HEK293 (cell line): ENCODE results near the gene SRF.

Experiments used
- GFI1B ChIP-seq: fragments of 450-650 bp; formaldehyde crosslinking; IDR thresholded peaks from 2 replicates; pipeline ENCODE4 v1.5.1; 2016; ENCODE audit warnings: missing biosample characterization, missing genetic modification characterization
- HOXC10 ChIP-seq: sonication (generic); formaldehyde crosslinking; IDR thresholded peaks from 2 replicates; pipeline ENCODE4 v1.8.1; 2023; ENCODE audit warnings: mild to moderate bottlenecking, missing genetic modification reagents
- KLF10 ChIP-seq: fragments of 450-650 bp; IDR thresholded peaks from 2 replicates; pipeline ENCODE4 v1.5.1; 2018; ENCODE audit warnings: missing biosample characterization, mild to moderate bottlenecking, missing genetic modification characterization
- PATZ1 ChIP-seq: fragments of 450-650 bp; formaldehyde crosslinking; IDR thresholded peaks from 2 replicates; pipeline ENCODE4 v1.5.1; 2016; ENCODE audit warnings: missing biosample characterization, missing genetic modification characterization
- SCRT2 ChIP-seq: fragments of 450-650 bp; formaldehyde crosslinking; IDR thresholded peaks from 2 replicates; pipeline ENCODE4 v1.5.1; 2016; ENCODE audit warnings: missing biosample characterization, missing genetic modification characterization
- YY1 ChIP-seq: fragments of 450-650 bp; formaldehyde crosslinking; IDR thresholded peaks from 2 replicates; pipeline ENCODE4 v1.5.1; 2018; ENCODE audit warnings: missing biosample characterization, missing genetic modification characterization
- ZBTB17 ChIP-seq: fragments of 450-650 bp; formaldehyde crosslinking; IDR thresholded peaks from 2 replicates; pipeline ENCODE4 v1.5.1; 2016; ENCODE audit warnings: missing biosample characterization, missing genetic modification characterization
- ZBTB20 ChIP-seq: fragments of 450-650 bp; formaldehyde crosslinking; IDR thresholded peaks from 2 replicates; pipeline ENCODE4 v1.5.1; 2016; ENCODE audit warnings: missing biosample characterization, missing genetic modification characterization
- ZBTB48 ChIP-seq: fragments of 450-650 bp; formaldehyde crosslinking; IDR thresholded peaks from 2 replicates; pipeline ENCODE4 v1.5.1; 2016; ENCODE audit warnings: missing biosample characterization, missing genetic modification characterization
- ZFHX2 ChIP-seq: fragments of 450-650 bp; formaldehyde crosslinking; conservative IDR thresholded peaks from 2 replicates; pipeline ENCODE4 v1.5.1; 2016; ENCODE audit warnings: missing biosample characterization, missing genetic modification characterization
- ZFP69B ChIP-seq: fragments of 450-650 bp; formaldehyde crosslinking; IDR thresholded peaks from 2 replicates; pipeline ENCODE4 v1.5.1; 2016; ENCODE audit warnings: missing biosample characterization, missing genetic modification characterization
- ZNF121 ChIP-seq: fragments of 450-650 bp; formaldehyde crosslinking; IDR thresholded peaks from 2 replicates; pipeline ENCODE4 v1.5.1; 2016; ENCODE audit warnings: missing biosample characterization, missing genetic modification characterization
- ZNF19 ChIP-seq: fragments of 450-650 bp; formaldehyde crosslinking; IDR thresholded peaks from 2 replicates; pipeline ENCODE4; 2016; ENCODE audit warnings: missing biosample characterization, missing genetic modification characterization, low read depth
- ZNF2 ChIP-seq: fragments of 450-650 bp; formaldehyde crosslinking; IDR thresholded peaks from 2 replicates; pipeline ENCODE4 v1.5.1; 2016; ENCODE audit warnings: missing biosample characterization, missing genetic modification characterization
- ZNF202 ChIP-seq: fragments of 450-650 bp; formaldehyde crosslinking; IDR thresholded peaks from 2 replicates; pipeline ENCODE4 v1.5.1; 2016; ENCODE audit warnings: missing biosample characterization, missing genetic modification characterization, borderline replicate concordance
- ZNF274 ChIP-seq, 2 experiments: fragments of 200-500 bp in 1 of 2; fragments of 450-650 bp in 1 of 2; sonication (Bioruptor generic) in 1 of 2; formaldehyde crosslinking in 1 of 2; IDR thresholded peaks; 2 replicates each; pipeline versions ENCODE4 v1.5.1 to v1.6.1; 2014 to 2016; ENCODE audit warnings: borderline replicate concordance in 1 of 2, inconsistent platforms in 1 of 2, low read length in 1 of 2, missing biosample characterization in 1 of 2, missing genetic modification characterization in 1 of 2
- ZNF350 ChIP-seq: fragments of 450-650 bp; formaldehyde crosslinking; IDR thresholded peaks from 2 replicates; pipeline ENCODE4 v1.5.0; 2017; ENCODE audit warnings: missing biosample characterization, mild to moderate bottlenecking, missing genetic modification characterization
- ZNF394 ChIP-seq: fragments of 450-650 bp; formaldehyde crosslinking; IDR thresholded peaks from 2 replicates; pipeline ENCODE4 v1.5.1; 2016; ENCODE audit warnings: missing biosample characterization, missing genetic modification characterization, mild to moderate bottlenecking, moderate library complexity, borderline replicate concordance
- ZNF48 ChIP-seq: fragments of 450-650 bp; formaldehyde crosslinking; IDR thresholded peaks from 2 replicates; pipeline ENCODE4 v1.5.1; 2016; ENCODE audit warnings: missing biosample characterization, missing genetic modification characterization
- ZNF561 ChIP-seq: fragments of 450-650 bp; IDR thresholded peaks from 2 replicates; pipeline ENCODE4 v1.5.1; 2018; ENCODE audit warnings: missing biosample characterization, missing genetic modification characterization, borderline replicate concordance
- ZNF610 ChIP-seq: fragments of 450-650 bp; formaldehyde crosslinking; IDR thresholded peaks from 2 replicates; pipeline ENCODE4 v1.5.1; 2016; ENCODE audit warnings: missing biosample characterization, missing genetic modification characterization, borderline replicate concordance
- ZNF629 ChIP-seq: fragments of 450-650 bp; formaldehyde crosslinking; IDR thresholded peaks from 2 replicates; pipeline ENCODE4 v1.5.1; 2017; ENCODE audit warnings: missing biosample characterization, missing genetic modification characterization
- ZNF645 ChIP-seq: fragments of 450-650 bp; formaldehyde crosslinking; IDR thresholded peaks from 2 replicates; pipeline ENCODE4; 2016; ENCODE audit warnings: missing biosample characterization, missing genetic modification characterization
- ZNF654 ChIP-seq: fragments of 450-650 bp; formaldehyde crosslinking; IDR thresholded peaks from 2 replicates; pipeline ENCODE4 v1.5.1; 2016; ENCODE audit warnings: low read depth, missing biosample characterization, missing genetic modification characterization
- ZNF701 ChIP-seq: fragments of 450-650 bp; formaldehyde crosslinking; IDR thresholded peaks from 2 replicates; pipeline ENCODE4 v1.5.1; 2016; ENCODE audit warnings: missing biosample characterization, missing genetic modification characterization
- ZNF707 ChIP-seq: fragments of 450-650 bp; formaldehyde crosslinking; IDR thresholded peaks from 2 replicates; pipeline ENCODE4 v1.5.1; 2016; ENCODE audit warnings: missing biosample characterization, missing genetic modification characterization
- ZSCAN5A ChIP-seq: fragments of 450-650 bp; formaldehyde crosslinking; IDR thresholded peaks from 2 replicates; pipeline ENCODE4 v1.5.1; 2016; ENCODE audit warnings: missing biosample characterization, missing genetic modification characterization
- TF ChIP-seq, protein P1 (sequence below): fragments of 450-650 bp; formaldehyde crosslinking; IDR thresholded peaks from 2 replicates; pipeline ENCODE4 v1.5.1; 2016; ENCODE audit warnings: missing biosample characterization, missing genetic modification characterization
- TF ChIP-seq, protein P2 (sequence below): fragments of 450-650 bp; formaldehyde crosslinking; IDR thresholded peaks from 2 replicates; pipeline ENCODE4 v1.5.1; 2016; ENCODE audit warnings: missing biosample characterization, missing genetic modification characterization
- TF ChIP-seq, protein P3 (sequence below): fragments of 450-650 bp; formaldehyde crosslinking; IDR thresholded peaks from 2 replicates; pipeline ENCODE4 v1.5.1; 2016; ENCODE audit warnings: missing biosample characterization, missing genetic modification characterization

SRF gene

DNA sequence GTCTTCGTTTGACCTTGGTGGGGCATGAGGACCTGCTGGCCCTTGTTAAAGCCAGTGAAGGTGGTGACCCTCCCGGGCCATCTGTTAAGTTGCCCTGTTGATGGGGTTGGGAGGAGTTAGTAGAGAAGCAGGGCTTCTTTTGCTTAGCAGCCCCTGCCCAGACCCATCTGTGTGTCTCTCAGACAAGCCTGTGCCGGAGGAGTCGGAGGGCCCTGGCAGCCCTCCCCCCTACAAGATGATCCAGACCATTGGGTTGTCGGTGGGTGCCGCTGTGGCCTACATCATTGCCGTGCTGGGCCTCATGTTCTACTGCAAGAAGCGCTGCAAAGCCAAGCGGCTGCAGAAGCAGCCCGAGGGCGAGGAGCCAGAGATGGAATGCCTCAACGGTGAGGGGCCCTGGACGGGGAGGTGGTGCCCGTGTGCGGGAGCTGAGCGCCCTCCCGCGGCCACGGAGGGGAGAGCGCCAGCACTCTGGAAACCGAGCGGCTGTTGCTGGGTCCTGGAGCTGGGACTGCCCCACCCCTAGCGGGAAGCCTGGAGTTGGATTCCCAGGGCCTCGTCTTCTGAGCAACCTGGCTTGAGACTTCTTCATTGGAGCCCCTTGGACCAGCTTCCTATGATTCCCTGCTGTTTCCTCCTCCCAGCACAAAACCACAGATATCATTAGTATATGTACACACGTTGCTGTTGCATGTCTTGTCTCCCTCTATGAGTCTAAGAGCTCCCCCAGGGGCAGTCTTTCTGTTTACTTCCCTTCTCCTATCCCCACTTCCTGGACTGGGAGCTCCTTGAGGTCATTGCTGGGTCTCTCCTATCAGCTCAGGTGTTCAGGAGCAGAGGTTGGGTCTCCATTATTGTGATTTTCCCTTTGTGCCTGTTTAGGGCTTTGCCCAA, 27.6 kb upstream of the SRF start (continued):
- TF ChIP-seq, protein P1, sequence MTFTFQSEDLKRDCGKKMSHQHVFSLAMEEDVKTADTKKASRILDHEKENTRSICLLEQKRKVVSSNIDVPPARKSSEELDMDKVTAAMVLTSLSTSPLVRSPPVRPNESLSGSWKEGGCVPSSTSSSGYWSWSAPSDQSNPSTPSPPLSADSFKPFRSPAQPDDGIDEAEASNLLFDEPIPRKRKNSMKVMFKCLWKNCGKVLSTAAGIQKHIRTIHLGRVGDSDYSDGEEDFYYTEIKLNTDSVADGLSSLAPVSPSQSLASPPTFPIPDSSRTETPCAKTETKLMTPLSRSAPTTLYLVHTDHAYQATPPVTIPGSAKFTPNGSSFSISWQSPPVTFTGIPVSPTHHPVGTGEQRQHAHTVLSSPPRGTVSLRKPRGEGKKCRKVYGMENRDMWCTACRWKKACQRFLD (tag by site-specific recombination): no peak
- TF ChIP-seq ZBTB17 (tag by site-specific recombination) (peak; percentile 89), ZNF19 (tag by site-specific recombination) (no peak), PATZ1 (tag by site-specific recombination) (peak; percentile 78), GFI1B (tag by site-specific recombination) (no peak), ZNF707 (no peak), KLF10 (tag by site-specific recombination) (no peak), SCRT2 (tag by site-specific recombination) (peak; percentile 88), HOXC10 (CRISPR knock-in tag) (no peak), ZNF121 (tag by site-specific recombination) (no peak), ZNF2 (peak; percentile 93), ZSCAN5A (tag by site-specific recombination) (no peak), ZNF274 (IDR thresholded peaks at IDR 0.05; ENCODE audit: low read length) (no peak), ZNF274 (tag by site-specific recombination; IDR thresholded peaks at IDR 0.05; ENCODE audit: borderline replicate concordance) (no peak), ZFP69B (tag by site-specific recombination) (peak; percentile 57; the same call in 1 of the 2 replicates), ZNF654 (peak; percentile 88), ZNF202 (tag by site-specific recombination) (no peak), ZNF394 (peak; percentile 52; the same call in 1 of the 2 replicates), ZBTB20 (tag by site-specific recombination) (0 out of 2 replicates have a peak, but pooled peaks have one; percentile 36), ZNF629 (tag by site-specific recombination) (peak; percentile 58), YY1 (tag by site-specific recombination) (no peak), ZFHX2 (tag by site-specific recombination) (no peak), ZNF48 (tag by site-specific recombination) (no peak), ZNF610 (tag by site-specific recombination) (peak; percentile 81), ZNF645 (tag by site-specific recombination) (no peak), ZNF561 (tag by site-specific recombination) (no peak), ZNF701 (tag by site-specific recombination) (no peak), ZBTB48 (tag by site-specific recombination) (peak; percentile 77; the same call in 1 of the 2 replicates), ZNF350 (no peak)
- TF ChIP-seq, protein P2, sequence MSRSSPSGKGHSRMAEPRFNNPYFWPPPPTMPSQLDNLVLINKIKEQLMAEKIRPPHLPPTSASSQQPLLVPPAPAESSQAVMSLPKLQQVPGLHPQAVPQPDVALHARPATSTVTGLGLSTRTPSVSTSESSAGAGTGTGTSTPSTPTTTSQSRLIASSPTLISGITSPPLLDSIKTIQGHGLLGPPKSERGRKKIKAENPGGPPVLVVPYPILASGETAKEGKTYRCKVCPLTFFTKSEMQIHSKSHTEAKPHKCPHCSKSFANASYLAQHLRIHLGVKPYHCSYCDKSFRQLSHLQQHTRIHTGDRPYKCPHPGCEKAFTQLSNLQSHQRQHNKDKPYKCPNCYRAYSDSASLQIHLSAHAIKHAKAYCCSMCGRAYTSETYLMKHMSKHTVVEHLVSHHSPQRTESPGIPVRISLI (tag by site-specific recombination): no peak
- TF ChIP-seq, protein P3, sequence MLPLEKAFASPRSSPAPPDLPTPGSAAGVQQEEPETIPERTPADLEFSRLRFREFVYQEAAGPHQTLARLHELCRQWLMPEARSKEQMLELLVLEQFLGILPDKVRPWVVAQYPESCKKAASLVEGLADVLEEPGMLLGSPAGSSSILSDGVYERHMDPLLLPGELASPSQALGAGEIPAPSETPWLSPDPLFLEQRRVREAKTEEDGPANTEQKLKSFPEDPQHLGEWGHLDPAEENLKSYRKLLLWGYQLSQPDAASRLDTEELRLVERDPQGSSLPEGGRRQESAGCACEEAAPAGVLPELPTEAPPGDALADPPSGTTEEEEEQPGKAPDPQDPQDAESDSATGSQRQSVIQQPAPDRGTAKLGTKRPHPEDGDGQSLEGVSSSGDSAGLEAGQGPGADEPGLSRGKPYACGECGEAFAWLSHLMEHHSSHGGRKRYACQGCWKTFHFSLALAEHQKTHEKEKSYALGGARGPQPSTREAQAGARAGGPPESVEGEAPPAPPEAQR: no peak
